ENCODE measurements around the gene IL10RB.
A peak's percentile ranks its signal among the peaks of the same experiment; 100 is the strongest.
"Not testable (repeated sequence)": the region's sequence is repeated elsewhere in the genome, so short reads cannot be mapped to it uniquely, and the experiment has no call there.

Gene IL10RB

DNA sequence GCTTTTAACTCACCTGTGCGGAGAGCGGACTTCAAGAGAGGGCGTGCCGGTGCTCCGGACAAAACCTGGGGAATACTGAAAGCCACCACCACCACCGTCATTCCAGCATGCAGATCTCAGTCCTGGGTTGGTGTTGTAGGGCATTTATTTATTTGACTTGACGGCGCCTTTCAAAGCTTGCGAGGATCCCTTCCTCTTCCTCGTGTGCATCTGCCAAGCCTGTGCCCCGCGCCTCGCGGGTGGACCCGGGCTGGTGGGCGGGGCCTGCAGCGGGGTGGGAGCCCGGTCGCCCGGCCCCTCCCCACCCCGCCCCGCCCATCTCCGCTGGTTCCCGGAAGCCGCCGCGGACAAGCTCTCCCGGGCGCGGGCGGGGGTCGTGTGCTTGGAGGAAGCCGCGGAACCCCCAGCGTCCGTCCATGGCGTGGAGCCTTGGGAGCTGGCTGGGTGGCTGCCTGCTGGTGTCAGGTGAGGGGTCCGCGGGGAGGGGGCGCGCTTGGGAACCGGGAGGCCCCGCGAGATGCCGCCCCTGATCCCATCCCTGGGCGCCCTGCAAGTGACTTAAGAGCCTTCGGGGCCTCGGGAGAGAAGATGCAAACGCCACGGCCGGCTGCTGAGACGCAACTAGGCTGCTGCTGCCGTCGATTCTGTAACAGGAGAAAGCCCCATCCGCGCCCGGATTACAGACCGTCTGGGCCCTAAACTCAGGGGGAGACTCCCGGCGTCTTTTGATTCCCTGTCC lies at the start of gene IL10RB:
IL10RB (plus strand) TSS at position 318 of the 739 bp plus-strand sequence; CDS start at position 417, 99 bp downstream.
- DNase-seq: peak; percentile 63

DNA sequence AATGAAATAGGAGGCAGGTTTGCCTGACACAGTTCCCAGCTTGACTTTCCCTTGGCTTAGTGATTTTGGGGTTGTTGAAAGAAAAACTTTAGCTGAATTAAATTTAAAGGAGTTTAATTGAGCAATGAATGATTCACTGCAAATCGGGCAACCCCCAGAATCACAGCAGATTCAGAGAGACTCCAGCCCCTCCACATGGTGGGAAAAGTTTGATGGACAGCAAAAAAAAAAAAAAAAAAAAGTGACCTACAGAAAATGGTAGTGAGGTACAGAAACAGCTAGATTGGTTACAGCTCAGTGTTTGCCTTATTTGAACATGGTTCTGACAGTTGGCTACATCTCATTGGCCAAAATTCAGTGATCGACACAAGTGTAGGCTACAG lies 49.0 kb upstream of the IL10RB start:
- DNase-seq: no peak

DNA sequence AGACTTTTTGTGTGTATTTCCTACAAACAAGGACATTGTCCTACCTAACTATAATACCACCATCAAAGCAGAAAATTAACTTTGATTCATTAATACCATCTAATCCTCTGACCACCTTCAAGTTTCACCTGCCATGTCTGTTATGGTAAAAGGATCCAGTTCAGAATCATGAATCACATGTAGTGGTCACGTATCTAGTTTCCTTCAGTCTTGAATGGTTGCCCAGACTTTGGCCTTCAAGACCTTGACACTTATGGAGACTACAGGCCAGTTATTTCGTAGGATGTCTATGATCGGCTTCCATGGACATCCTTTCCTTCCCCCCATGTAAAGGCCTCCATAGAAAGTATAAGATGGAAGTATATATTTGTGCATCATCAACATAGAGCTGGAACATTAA lies 46.9 kb upstream of the IL10RB start:
- DNase-seq: no peak

- no peak for DNase-seq
Measured at GRCh38 chr21:33219954-33220353, 46.2 kb upstream of the IL10RB start.

GRCh38 chr21:33225376-33225775 lies 40.8 kb upstream of the IL10RB start:
- not testable (repeated sequence) for DNase-seq

- no peak for DNase-seq
Measured at GRCh38 chr21:33228455-33228854, 37.7 kb upstream of the IL10RB start.

GRCh38 chr21:33229099-33229783 lies 36.9 kb upstream of the IL10RB start:
- DNase-seq: no peak

DNA sequence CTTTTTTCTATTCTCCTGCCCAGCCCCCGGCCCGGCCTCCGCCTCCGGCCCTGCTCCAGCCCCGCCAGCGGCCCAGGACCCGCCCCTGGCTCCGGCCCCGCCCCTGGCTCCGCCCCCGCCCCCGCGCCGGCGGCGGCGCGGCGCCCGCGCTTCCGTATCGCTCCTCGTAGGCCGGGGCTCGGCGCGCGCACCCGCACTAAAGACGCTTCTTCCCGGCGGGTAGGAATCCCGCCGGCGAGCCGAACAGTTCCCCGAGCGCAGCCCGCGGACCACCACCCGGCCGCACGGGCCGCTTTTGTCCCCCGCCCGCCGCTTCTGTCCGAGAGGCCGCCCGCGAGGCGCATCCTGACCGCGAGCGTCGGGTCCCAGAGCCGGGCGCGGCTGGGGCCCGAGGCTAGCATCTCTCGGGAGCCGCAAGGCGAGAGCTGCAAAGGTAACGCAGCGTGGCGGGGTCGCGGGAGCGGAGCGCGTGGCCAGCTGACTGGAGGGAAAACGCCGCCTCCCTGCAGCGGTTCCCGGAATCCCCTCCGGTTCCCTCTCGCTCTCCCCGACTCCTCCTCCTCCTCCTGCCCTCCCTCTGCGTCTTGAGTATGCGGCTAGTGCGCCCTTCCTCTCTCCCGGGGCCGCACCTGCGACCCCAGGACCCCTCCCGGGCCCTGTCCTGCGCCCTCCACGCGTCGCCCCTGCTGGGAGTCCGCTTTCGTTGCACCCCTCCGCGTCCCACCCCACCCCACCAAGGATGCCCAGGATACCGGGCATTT lies 36.2 kb upstream of the IL10RB start, which contains the start of gene IFNAR2:
IFNAR2 (plus strand) TSS at position 155 of the 761 bp plus-strand sequence. CDS start 11,985 bp downstream, outside the sequence.
- peak; percentile 72 for DNase-seq

GRCh38 chr21:33230545-33231324 lies 35.4 kb upstream of the IL10RB start:
- DNase-seq: peak; percentile 28

DNA sequence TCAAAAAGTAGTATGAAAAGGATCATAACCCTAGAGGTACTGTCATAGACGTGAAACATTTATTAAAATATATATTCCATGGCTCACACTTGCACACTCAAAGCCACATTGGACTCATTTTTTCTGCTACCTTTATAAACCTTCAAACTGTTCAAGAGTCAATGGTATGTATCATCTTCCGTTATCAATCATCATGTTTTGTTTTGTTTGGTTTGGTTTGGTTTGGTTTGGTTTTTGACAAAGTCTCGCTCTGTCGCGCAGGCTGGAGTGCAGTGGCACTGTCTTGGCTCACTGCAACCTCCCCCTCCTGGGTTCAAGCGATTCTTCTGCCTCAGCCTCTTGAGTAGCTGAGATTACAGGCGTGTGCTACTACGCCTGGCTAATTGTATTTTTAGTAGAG lies 34.6 kb upstream of the IL10RB start:
- no peak for DNase-seq

GRCh38 chr21:33232291-33233034 lies 33.7 kb upstream of the IL10RB start:
- no peak for DNase-seq

DNA sequence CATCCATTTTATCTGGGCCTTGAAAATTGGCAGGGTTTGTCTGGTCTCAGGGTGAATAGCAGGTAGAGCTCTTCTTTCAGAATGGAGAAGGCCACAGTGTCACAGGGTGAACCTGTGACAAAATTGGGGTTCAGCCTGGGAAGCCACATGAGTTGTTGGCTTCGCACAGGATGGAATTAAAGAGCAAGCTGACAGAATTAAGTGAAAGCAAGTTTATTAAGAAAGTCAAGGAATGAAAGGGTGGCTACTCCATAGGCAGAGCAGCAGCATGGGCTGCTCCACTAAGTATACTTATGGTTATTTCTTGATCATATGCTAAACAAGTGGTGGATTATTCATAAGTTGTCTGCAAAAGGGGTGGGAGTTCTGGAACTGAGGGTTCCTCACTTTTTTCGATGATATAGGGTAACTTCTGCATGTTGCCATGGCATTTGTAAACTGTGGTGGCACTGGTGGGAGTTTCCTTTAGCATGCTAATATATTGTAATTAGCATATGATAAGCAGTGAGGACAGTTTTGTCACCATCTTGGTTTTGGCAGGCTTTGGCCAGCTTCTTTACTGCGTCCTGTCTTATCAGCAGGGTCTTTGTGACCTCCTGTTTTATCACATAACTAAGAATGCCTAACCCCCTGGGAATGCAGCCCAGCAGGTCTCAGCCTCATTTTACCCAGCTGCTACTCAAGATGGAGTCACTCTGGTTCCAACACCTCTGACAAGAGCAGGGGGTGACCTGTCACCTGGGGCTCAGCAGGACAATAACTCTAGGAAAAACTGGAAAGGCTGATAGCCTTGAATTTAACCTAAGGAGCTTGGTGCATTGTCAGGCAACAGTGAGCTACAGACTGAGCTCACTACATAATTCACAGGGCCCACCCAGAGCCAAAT lies 31.3 kb upstream of the IL10RB start:
- no peak for DNase-seq

DNA sequence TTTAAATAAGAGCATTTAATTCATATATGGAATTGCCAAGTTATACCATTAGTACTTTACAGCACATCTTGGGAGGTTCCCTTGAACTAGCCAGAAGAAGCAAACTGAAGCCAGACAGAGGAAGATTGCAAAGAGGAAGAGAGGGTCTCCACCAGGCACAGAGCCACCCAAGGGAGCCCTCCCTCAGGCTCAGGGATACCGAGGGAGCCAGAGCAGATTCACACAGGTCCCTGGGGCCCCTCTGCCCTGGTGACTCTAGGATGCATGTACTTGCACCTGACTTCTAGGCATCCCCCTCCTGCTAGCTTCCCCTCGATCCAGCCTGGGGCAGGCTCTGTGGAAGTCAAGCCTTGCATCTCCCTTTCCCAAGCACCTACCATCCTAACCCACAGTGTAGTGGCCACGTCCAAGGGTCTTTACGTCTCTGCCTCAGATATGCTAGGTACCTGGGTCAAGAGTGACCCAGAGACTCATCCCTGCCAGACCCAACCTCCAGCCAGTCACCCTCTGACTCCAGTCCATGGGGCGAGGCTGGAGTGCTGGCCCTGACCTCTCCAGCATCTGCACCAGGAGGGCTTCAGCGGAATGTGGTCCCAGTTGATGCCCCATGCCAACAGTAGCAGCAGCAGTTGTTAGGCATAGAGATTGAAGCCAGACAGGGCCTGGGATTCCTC lies 30.0 kb upstream of the IL10RB start:
- DNase-seq: no peak

DNA sequence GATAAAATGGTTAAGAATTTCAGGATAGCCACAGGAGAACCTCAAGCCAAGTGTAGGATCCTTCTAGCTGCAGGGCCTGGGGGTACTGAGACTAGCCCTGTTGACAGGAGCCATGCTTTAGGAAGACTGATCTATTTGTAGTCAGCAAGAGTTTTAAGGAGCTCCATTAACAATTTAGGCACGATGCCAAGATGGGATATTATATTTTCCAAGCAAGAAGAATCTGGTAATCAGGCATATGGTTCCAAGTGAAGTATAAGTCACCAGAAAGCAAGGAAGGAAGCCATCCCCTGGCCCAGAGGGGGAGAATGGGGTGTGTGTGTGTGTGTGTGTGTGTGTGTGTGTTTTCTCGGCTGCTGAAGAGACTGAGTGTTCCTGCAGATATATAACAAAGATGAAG lies 29.4 kb upstream of the IL10RB start:
- DNase-seq: no peak

- DNase-seq: no peak
Measured at GRCh38 chr21:33237486-33237885, 28.7 kb upstream of the IL10RB start.

DNA sequence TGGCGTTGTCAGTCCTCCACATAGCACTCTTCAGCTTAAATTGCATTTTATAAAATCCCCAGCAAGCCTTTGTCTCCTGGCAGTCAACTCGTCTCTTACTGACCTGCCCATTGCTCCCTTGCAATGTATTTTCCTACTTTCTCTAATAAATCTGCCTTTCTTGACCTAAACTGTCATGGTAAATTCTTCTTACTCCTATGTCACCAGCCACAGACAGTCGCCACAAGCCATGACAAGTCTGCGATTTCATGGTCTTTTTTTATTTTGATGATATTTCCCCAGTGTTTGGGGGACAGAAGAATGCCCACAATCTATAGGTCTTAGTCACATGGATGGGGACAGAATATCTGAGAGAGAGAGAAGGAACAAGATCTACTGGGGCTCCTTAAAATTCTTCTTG lies 28.0 kb upstream of the IL10RB start:
- no peak for DNase-seq

GRCh38 chr21:33238565-33239255 lies 27.5 kb upstream of the IL10RB start:
- no peak for DNase-seq

DNA sequence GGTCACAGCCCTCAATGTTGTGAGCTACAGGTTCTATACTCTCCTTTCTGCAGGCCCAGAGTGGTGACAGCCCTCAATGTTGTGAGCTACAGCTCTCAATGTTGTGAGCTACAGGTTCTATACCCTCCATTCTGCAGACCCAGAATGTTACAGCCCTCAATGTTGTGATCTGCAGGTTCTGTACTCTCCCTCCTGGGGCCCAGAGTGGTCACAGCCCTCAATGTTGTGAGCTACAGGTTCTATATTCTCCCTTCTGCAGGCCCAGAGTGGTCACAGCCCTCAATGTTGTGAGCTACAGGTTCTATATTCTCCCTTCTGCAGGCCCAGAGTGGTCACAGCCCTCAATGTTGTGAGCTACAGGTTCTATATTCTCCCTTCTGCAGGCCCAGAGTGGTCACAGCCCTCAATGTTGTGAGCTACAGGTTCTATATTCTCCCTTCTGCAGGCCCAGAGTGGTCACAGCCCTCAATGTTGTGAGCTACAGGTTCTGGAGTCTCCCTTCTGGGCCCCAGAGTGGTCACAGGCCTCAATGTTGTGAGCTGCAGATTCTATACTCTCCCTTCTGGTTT lies 26.5 kb upstream of the IL10RB start:
- not testable (repeated sequence) for DNase-seq

- DNase-seq: no peak
Measured at GRCh38 chr21:33240404-33240803, 25.8 kb upstream of the IL10RB start.
